Neural cell (in vitro differentiated cells): ENCODE measurements around the gene CDCP1. TPM values are rescaled to one million over a fixed set of nuclear protein-coding genes. Genes with fewer than 3 reads are reported as not detected.

Experiments used
- H2AFZ ChIP-seq: fragments of 200-600, 300-800 bp; sonication (generic), shearing (Covaris generic); 2 replicates; pipeline ENCODE4 v1.6.0; 2014; ENCODE audit warnings: low read depth, mild to moderate bottlenecking, antibody characterized with exemption, low read length, moderate library complexity
- H3F3A ChIP-seq: fragments of 200-600 bp; shearing (Covaris generic); 2 replicates; pipeline ENCODE4 v1.6.1; 2016; ENCODE audit warnings: mild to moderate bottlenecking, moderate library complexity, mixed read lengths, antibody characterized with exemption, low read length; ENCODE audit not compliant: insufficient read depth, poor library complexity, severe bottlenecking
- H3K27ac ChIP-seq: fragments of 200-600, 300-800 bp; sonication (generic), shearing (Covaris generic); 2 replicates; pipeline ENCODE4 v1.5.1; 2014; ENCODE audit warnings: mild to moderate bottlenecking, low read length, moderate library complexity
- H3K27me3 ChIP-seq: fragments of 300-800, 200-600 bp; sonication (generic), shearing (Covaris generic); 2 replicates; pipeline ENCODE4 v1.6.0; 2014; ENCODE audit warnings: mild to moderate bottlenecking, low read depth, low read length, moderate library complexity; ENCODE audit not compliant: insufficient read depth
- H3K36me3 ChIP-seq: fragments of 300-800, 200-600 bp; sonication (generic), shearing (Covaris generic); 2 replicates; pipeline ENCODE4 v1.5.1; 2014; ENCODE audit warnings: mild to moderate bottlenecking, antibody characterized with exemption, low read length, moderate library complexity; ENCODE audit not compliant: insufficient read depth
- H3K4me2 ChIP-seq: fragments of 300-800, 200-600 bp; sonication (generic), shearing (Covaris generic); 2 replicates; pipeline ENCODE4 v1.6.0; 2014; ENCODE audit warnings: mild to moderate bottlenecking, low read length
- H3K4me3 ChIP-seq: fragments of 300-800, 200-600 bp; sonication (generic), shearing (Covaris generic); 2 replicates; pipeline ENCODE4 v1.5.1; 2014; ENCODE audit warnings: mild to moderate bottlenecking, low read length, moderate library complexity
- H3K79me2 ChIP-seq: fragments of 200-600 bp; shearing (Covaris generic); replicated peaks from 2 replicates; pipeline ENCODE4 v1.6.0; 2014; ENCODE audit warnings: mild to moderate bottlenecking, low read length, moderate library complexity; ENCODE audit not compliant: insufficient read depth
- H3K9ac ChIP-seq: fragments of 300-800, 200-600 bp; sonication (generic), shearing (Covaris generic); 2 replicates; pipeline ENCODE4 v1.6.1; 2016; ENCODE audit warnings: mild to moderate bottlenecking, low read length, mixed read lengths
- H3K9me2 ChIP-seq: fragments of 200-600 bp; shearing (Covaris generic); 2 replicates; pipeline ENCODE4 v1.6.1; 2016; ENCODE audit warnings: mild to moderate bottlenecking, low read length, mixed read lengths; ENCODE audit not compliant: insufficient read depth
- H3K9me3 ChIP-seq: fragments of 200-600, 300-800 bp; sonication (generic), shearing (Covaris generic); 2 replicates; pipeline ENCODE4 v1.6.1; 2016; ENCODE audit warnings: mild to moderate bottlenecking, mixed run types, low read length, moderate library complexity, mixed read lengths
- H4K20me1 ChIP-seq: fragments of 200-600 bp; shearing (Covaris generic); 2 replicates; pipeline ENCODE4 v1.6.1; 2016; ENCODE audit warnings: mild to moderate bottlenecking, mixed run types; ENCODE audit not compliant: insufficient read depth
- EP300 ChIP-seq: fragments of 450-650 bp; conservative IDR thresholded peaks from 2 replicates; pipeline ENCODE4 v1.6.1; 2014; ENCODE audit warnings: antibody characterized with exemption, mild to moderate bottlenecking, moderate library complexity; ENCODE audit not compliant: poor library complexity, severe bottlenecking
- EZH2 ChIP-seq: fragments of 200-600, 300-800 bp; shearing (Covaris generic), sonication (generic); IDR thresholded peaks from 2 replicates; pipeline ENCODE4 v1.6.1; 2014; ENCODE audit warnings: antibody characterized with exemption, low read length, borderline replicate concordance, mild to moderate bottlenecking; ENCODE audit not compliant: insufficient read depth, poor library complexity, severe bottlenecking
- MXI1 ChIP-seq: fragments of 450-650 bp; conservative IDR thresholded peaks from 2 replicates; pipeline ENCODE4 v1.6.1; 2014; ENCODE audit warnings: antibody characterized with exemption, mild to moderate bottlenecking; ENCODE audit not compliant: poor library complexity, severe bottlenecking
- POLR2AphosphoS5 ChIP-seq: IDR thresholded peaks from 2 replicates; pipeline ENCODE4 v1.6.1; 2012
- RAD21 ChIP-seq: fragments of 450-650 bp; conservative IDR thresholded peaks from 2 replicates; pipeline ENCODE4 v1.6.1; 2014; ENCODE audit warnings: antibody characterized with exemption, mild to moderate bottlenecking, moderate library complexity
- SMC3 ChIP-seq: fragments of 450-650 bp; conservative IDR thresholded peaks from 2 replicates; pipeline ENCODE4 v1.6.1; 2014; ENCODE audit warnings: antibody characterized with exemption, mild to moderate bottlenecking, moderate library complexity; ENCODE audit not compliant: poor library complexity
- TAF1 ChIP-seq: IDR thresholded peaks from 2 replicates; pipeline ENCODE4 v1.6.1; 2012; ENCODE audit warnings: low read depth
- polyA plus RNA-seq: library from polyadenylated mRNA; depleted of rRNA; stranded (reverse); fragments of >200 nt; gene quantifications from 2 replicates; pipeline ENCODE4 v1.2.3, GENCODE V29; 2014
- TF ChIP-seq, protein P1 (sequence below): fragments of 450-650 bp; IDR thresholded peaks from 2 replicates; pipeline ENCODE4 v1.5.1; 2014; ENCODE audit warnings: antibody characterized with exemption, mild to moderate bottlenecking, moderate library complexity; ENCODE audit not compliant: poor library complexity, severe bottlenecking
- TF ChIP-seq, protein P2 (sequence below): IDR thresholded peaks from 2 replicates; pipeline ENCODE4 v1.6.1; 2012; ENCODE audit warnings: borderline replicate concordance

CDCP1 gene
- polyA plus RNA-seq, 1 donor from 2014 or later = not detected

DNA sequence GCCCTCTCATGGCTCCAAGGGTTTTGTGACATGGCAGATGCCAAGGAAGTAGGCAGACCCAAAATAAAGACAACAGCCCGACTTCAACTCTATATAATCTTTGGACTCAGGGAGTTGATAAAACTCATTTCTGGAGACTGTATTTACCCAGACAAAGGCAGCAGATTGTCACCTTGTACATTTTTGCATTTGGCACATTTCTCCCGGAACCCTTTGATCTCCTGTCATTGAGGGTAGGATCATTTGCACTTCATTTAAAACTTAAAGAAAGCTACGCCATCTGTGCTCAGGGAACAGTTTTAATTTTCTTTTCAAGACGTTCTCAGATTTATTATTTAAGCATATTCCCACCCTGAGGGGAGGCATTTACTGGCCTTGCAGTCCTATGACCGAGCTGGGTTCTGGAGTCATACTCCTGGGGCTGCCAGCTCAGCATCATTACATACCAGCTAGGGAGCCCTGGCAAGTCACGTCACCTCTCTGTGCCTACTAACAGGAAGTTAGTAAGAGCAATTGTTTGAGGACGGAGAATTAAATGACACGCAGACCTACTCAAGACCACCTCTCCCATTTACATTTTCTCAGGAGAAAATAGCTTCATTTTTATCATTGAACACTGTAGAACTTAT, 5.9 kb downstream of the CDCP1 start:
- H3K27me3 ChIP-seq = peaks cover 21% of the 10 kb centered on the region
- no peak overlapping the region for H3K4me3 ChIP-seq
- H3K9ac ChIP-seq = no peak overlapping the region
- H3K27ac ChIP-seq = no peak overlapping the region
- TF ChIP-seq RAD21 (no peak), EP300 (no peak), TAF1 (no peak), SMC3 (no peak), POLR2AphosphoS5 (no peak), MXI1 (no peak), EZH2 (no peak)
- TF ChIP-seq, protein P1, sequence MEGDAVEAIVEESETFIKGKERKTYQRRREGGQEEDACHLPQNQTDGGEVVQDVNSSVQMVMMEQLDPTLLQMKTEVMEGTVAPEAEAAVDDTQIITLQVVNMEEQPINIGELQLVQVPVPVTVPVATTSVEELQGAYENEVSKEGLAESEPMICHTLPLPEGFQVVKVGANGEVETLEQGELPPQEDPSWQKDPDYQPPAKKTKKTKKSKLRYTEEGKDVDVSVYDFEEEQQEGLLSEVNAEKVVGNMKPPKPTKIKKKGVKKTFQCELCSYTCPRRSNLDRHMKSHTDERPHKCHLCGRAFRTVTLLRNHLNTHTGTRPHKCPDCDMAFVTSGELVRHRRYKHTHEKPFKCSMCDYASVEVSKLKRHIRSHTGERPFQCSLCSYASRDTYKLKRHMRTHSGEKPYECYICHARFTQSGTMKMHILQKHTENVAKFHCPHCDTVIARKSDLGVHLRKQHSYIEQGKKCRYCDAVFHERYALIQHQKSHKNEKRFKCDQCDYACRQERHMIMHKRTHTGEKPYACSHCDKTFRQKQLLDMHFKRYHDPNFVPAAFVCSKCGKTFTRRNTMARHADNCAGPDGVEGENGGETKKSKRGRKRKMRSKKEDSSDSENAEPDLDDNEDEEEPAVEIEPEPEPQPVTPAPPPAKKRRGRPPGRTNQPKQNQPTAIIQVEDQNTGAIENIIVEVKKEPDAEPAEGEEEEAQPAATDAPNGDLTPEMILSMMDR = no peak
- TF ChIP-seq, protein P2, sequence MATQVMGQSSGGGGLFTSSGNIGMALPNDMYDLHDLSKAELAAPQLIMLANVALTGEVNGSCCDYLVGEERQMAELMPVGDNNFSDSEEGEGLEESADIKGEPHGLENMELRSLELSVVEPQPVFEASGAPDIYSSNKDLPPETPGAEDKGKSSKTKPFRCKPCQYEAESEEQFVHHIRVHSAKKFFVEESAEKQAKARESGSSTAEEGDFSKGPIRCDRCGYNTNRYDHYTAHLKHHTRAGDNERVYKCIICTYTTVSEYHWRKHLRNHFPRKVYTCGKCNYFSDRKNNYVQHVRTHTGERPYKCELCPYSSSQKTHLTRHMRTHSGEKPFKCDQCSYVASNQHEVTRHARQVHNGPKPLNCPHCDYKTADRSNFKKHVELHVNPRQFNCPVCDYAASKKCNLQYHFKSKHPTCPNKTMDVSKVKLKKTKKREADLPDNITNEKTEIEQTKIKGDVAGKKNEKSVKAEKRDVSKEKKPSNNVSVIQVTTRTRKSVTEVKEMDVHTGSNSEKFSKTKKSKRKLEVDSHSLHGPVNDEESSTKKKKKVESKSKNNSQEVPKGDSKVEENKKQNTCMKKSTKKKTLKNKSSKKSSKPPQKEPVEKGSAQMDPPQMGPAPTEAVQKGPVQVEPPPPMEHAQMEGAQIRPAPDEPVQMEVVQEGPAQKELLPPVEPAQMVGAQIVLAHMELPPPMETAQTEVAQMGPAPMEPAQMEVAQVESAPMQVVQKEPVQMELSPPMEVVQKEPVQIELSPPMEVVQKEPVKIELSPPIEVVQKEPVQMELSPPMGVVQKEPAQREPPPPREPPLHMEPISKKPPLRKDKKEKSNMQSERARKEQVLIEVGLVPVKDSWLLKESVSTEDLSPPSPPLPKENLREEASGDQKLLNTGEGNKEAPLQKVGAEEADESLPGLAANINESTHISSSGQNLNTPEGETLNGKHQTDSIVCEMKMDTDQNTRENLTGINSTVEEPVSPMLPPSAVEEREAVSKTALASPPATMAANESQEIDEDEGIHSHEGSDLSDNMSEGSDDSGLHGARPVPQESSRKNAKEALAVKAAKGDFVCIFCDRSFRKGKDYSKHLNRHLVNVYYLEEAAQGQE = no peak
- no peaks in the 10 kb centered on the region for H3K79me2 ChIP-seq
- no peaks in the 10 kb centered on the region for H3K36me3 ChIP-seq
- no peak overlapping the region for H3K4me2 ChIP-seq
- no peaks in the 10 kb centered on the region for H3K9me2 ChIP-seq
- no peaks in the 10 kb centered on the region for H3K9me3 ChIP-seq
- no peak overlapping the region for H2AFZ ChIP-seq
- H4K20me1 ChIP-seq = no peaks in the 10 kb centered on the region
- no peaks in the 10 kb centered on the region for H3F3A ChIP-seq

DNA sequence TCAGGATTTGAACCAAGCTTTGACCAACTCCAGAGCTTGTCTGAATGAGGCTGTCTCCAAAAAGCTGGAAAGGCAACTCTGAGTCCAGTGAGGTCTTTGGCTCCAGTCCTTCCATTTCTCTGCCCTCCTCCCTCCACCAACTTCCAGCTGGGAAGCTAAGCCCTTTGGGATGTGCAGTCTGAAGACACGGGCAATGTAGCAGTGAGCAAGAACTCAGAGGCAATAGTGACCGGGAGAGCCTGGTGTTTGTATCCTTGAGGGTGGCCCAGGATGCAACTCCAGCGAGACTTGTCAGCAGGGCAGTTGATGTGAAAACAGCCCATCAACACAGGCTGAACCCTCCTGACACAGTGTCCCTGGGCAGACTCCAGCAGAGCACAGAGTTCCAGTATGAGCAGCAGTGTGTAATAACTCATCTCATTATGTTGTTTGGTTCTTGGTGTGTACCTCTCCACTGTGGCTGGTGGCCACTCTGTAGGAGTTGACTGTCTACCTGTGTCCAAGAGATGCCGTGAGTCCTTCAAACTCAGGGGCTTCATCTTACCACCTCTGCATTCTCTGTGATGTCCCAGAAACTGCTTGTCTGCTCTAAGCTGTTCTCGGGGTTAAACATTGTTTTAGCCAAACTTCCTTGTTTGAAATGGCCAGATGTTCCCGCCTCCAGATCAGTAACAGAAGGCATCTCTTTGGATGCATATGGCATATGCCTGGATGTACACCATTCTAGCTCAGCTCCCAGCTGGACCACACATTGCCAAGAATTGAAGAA, 6.6 kb downstream of the CDCP1 start:
- Histone ChIP-seq H3K9me2 (no peaks in the 10 kb centered on the region), H3F3A (no peaks in the 10 kb centered on the region), H2AFZ (no peak overlapping the region), H4K20me1 (no peaks in the 10 kb centered on the region), H3K9ac (no peak overlapping the region), H3K4me3 (no peak overlapping the region), H3K9me3 (no peaks in the 10 kb centered on the region), H3K79me2 (no peaks in the 10 kb centered on the region), H3K36me3 (no peaks in the 10 kb centered on the region), H3K4me2 (no peak overlapping the region), H3K27me3 (peaks cover 14% of the 10 kb centered on the region), H3K27ac (no peak overlapping the region)
- TF ChIP-seq RAD21 (no peak), MXI1 (no peak)
- TF ChIP-seq, protein P1 = no peak
